GM21390 (cell line): ENCODE results near the gene PCBP4.

ENCODE experiments used
- ATAC-seq: cut with Tn5 transposase; IDR thresholded peaks from one replicate; pipeline ENCODE4 v1.9.1; 2021; ENCODE audit not compliant: unreplicated experiment

The PCBP4 gene

GRCh38 chr3:51955893-51956770, 11.1 kb downstream of the PCBP4 start:
- no peak for ATAC-seq

DNA sequence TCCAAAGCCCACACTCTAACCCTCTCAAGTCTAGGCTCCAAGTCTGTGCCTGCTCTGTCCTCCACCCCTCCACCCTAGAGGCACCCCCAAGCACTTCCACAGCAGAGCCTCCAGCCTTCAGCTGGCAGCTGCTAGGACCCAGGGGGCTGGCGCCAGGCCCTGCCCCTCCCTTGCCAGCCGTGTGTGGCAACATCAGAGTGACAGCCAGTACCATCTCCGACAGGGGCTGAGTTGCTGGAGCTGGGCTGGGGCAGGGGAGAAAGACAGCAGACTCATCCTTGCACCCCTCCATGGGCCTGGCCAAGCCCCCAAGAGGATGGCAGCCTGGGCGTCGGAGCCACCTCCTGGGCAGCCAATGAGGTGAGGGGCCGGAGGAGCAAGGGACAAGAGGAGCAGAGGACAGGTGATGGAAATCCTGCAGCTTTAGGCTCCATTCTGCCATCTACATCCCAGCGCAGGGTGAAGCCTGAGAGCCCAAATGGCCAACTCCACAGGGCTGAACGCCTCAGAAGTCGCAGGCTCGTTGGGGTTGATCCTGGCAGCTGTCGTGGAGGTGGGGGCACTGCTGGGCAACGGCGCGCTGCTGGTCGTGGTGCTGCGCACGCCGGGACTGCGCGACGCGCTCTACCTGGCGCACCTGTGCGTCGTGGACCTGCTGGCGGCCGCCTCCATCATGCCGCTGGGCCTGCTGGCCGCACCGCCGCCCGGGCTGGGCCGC, 11.9 kb downstream of the PCBP4 start, which contains the start of gene GPR62:
Gene GPR62, plus strand, starts transcription at position 207 of the 718 bp plus-strand sequence. Its CDS starts 272 bp downstream, at position 479.
- ATAC-seq = no peak

GRCh38 chr3:51954713-51955112, 12.5 kb downstream of the PCBP4 start:
- ATAC-seq = no peak

- ATAC-seq = no peak
Observed at GRCh38 chr3:51954105-51954504, 13.1 kb downstream of the PCBP4 start.

DNA sequence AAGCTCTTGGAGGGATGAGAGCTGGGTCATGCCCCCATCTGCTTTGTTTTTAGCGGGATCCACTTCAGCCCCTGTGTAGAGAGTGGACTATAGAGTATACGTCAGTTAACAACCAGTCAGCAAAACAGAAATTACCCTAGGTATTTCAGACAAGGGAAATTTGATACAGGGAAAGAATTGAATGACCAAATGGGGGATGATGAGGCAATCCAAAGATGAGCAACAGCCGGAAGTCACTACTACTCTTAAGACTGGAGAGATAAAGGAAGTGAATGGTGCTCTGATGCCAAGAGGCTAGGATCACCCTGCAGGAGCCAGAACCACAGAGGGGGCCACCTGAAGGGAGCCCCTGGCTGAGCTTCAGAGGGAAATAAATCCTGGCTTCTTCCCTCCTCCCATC, 13.8 kb downstream of the PCBP4 start:
- ATAC-seq = no peak

DNA sequence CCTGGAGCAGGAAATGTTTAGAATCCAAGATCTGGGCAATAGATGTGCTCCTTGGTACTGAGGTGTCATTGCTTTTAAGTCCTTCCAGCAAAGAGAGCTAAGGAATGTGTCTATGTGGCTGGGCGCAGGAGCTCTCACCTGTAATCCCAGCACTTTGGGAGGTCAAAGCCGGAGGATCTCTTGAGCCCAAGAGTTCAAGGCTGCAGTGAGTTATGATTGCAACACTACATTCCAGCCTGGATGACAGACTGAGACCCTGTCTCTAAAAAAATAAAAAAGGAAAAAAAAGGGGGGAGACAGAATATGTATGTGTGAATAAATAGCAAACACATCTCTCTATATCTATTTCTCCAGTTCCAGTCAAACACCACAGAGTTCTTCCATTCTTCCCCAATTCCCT, 16.4 kb downstream of the PCBP4 start:
- no peak for ATAC-seq

DNA sequence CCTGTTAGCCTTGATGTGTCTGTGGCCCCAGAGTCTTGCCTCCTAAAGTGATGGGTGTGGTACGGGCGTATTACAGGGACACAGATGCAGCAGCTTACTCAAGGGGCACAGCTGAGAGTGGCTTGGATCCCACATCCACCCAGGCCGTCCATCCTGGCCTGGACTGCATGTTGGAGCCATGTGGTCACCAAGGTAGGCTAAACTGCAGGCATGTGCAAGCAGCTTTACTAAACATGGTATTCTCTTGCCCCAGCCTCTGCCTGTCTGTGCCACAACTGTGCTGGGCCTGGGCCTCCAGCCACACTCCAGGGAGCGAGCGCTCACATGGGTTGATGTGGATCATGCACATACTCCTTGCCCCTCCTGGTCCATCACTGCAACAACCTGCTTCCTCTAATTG, 18.1 kb downstream of the PCBP4 start:
- ATAC-seq = no peak

DNA sequence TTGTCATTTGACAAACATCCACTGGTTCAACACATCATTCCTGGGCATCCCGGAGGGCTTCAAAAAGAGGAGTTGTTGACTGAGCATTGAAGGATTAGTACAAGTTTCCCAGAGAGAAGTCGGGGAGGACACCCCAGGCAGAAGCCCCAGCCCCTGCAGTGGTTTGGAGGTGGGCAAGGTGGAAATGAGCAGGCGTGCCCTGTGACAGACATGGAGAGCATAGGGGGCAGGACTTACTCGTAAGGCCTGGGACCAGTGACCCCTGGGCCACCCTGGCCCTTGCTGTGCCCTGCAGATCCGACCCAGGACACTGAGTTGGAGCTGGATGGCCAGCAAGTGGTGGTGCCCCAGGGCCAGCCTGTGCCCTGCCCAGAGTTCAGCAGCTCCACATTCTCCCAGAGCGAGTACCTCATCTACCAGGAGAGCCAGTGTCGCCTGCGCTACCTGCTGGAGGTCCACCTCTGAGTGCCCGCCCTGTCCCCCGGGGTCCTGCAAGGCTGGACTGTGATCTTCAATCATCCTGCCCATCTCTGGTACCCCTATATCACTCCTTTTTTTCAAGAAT, 19.2 kb downstream of the PCBP4 start:
- ATAC-seq = no peak

- no peak for ATAC-seq
Observed at GRCh38 chr3:51947215-51947900, 19.9 kb downstream of the PCBP4 start.

GRCh38 chr3:51946796-51947195, 20.5 kb downstream of the PCBP4 start:
- no peak for ATAC-seq

DNA sequence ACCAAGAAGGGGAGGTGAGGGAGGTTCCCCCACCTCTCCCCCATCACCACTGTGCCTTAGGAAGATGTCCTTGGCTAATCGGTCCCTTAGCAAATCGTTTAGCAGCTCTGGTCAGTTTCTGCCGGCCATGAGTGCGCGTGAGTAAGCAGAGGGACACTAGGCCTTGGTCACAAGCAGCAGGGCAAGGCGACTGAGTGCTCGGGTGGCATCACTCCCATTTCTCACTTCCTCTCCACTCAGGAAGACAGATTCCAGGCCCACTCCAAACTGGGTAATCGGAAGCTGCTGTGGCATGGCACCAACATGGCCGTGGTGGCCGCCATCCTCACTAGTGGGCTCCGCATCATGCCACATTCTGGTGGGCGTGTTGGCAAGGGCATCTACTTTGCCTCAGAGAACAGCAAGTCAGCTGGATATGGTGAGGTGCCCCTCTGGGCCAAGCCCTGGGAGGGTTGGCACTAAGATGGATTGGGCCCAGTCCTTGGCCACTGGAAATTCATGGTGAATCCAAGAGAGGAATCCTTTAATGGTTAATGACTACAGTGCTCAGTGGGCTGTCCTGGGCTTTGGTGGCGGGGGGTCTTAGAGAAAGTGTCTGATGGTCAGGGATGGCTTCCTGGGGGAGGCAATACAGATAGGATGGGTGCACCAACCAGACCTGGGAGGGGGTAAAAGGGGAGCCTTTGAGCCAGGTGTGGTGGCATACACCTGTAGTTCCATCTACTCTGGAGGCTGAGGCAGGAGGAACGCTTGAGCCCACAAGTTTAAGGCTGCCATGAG, 21.1 kb downstream of the PCBP4 start:
- no peak for ATAC-seq

DNA sequence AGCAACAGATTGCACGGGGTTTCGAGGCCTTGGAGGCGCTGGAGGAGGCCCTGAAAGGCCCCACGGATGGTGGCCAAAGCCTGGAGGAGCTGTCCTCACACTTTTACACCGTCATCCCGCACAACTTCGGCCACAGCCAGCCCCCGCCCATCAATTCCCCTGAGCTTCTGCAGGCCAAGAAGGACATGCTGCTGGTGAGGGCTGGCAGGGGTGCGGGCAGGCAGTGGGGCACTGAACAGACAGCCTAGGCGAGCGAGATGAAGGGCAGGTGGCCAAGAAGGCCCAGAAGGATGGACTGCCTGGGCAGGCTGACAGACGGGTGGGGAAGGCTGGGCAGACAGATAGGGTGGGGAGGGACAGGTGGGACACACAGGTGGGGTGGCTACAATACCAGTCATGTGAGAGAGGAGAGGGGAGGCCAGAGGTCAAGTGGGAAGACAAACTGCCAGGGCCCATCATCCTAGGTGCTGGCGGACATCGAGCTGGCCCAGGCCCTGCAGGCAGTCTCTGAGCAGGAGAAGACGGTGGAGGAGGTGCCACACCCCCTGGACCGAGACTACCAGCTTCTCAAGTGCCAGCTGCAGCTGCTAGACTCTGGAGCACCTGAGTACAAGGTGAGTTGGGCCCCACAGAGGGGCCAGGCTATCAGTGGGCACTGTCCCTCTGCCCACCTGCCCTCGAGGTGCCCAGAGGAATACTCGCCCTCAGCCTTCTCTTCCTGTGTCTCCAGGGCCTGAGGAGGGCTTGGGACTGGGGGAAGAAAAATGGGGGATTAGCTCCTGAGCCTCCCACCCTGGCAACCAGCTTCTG, 22.0 kb downstream of the PCBP4 start:
- no peak for ATAC-seq

DNA sequence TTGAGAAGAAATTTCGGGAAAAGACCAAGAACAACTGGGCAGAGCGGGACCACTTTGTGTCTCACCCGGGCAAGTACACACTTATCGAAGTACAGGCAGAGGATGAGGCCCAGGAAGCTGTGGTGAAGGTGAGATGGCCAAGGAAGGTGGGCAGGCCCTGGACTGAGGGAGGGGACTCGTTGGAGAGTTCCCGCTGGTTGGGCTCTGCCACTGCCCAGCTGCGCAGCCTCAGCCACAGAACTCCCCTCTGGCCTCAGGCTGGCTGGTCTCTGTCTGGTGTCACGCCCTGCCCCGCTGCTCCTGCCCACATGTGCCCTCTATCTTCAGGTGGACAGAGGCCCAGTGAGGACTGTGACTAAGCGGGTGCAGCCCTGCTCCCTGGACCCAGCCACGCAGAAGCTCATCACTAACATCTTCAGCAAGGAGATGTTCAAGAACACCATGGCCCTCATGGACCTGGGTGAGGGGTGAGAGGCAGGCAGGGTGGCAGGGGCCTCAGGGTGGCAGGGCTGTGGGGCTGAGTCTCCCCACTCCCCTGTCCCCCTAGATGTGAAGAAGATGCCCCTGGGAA, 22.7 kb downstream of the PCBP4 start:
- ATAC-seq = no peak

GRCh38 chr3:51943451-51944391, 23.5 kb downstream of the PCBP4 start:
- no peak for ATAC-seq

DNA sequence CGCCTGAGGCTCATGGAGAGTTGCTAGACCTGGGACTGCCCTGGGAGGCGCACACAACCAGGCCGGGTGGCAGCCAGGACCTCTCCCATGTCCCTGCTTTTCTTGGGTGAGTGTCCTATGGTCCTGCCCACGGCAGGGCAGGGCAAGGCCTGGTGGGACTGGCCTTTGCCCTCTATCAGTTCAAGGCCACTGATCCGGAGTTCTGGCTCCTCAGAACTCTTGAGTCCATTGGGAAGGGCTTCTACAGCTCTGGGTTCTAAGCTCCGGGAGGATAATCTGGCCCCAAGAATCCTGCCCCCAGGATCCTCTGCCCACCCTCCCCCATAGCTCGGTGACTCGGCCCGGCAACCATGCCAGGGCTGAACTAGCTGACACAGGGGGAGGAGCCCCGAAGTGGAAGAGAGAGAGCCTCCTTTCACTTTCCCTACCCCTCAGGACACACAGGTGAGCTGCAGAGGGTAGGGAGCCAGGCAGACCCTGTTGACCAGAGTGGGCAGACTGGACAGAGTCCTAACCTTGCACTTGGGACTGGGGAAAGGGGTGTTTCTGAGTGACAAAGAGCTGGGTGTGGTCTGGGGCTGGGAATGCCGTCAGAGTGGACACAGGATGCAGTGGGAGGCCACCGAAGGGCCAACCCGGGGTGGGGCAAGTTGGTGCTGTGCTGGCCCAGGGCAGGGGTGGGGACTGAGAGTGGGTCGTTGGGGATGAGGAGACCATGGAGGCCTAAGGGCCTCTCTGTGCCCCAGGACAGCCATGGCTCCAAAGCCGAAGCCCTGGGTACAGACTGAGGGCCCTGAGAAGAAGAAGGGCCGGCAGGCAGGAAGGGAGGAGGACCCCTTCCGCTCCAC, 24.4 kb downstream of the PCBP4 start:
- no peak for ATAC-seq

DNA sequence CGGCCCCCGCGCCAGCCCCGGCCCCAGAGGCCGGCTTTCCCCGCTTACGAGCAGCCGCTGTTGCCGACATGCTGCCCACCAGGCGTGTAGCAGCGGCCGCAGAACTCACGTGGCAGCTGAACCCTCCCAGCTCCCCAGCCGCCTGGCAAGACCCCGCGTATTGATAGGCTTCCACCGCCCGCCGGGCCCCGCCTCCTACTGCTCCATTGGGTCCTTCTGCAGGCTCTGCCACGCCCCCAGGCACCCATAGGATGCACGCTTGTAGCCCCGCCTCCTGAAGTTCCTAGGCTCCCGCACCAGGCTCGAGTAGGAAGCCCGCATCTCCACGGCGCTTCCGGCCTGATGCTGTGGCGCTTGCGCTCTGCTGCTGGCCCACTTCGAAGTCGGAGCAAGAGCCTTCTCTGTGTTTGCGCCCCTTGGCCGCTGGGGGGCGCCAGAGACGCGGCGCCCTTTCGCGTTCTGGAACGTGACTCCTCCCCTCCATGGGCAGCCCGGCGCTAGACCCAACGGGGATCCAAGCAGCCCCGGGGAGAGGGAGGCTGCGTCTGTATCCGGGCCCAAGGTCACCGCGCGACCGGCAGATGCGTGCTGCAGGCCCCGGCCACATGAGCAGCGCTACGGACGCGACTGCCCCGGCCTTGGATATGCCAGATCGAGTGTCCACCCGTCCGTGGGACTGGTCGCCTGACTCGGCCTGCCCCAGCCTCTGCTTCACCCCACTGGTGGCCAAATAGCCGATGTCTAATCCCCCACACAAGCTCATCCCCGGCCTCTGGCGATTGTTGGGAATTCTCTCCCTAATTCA, 25.3 kb downstream of the PCBP4 start, which contains the start of the genes PARP3 and RRP9:
Gene PARP3, plus strand, starts transcription at position 566 of the 805 bp plus-strand sequence. CDS start 993 bp downstream, outside the sequence.
Gene RRP9, minus strand, starts transcription at position 107 of the 805 bp plus-strand sequence. Its CDS starts 37 bp downstream, at position 70.
- peak; percentile 91 for ATAC-seq
